Measurements from ENCODE around the gene RAET1E.
"Not testable (repeated sequence)": the region's sequence is repeated elsewhere in the genome, so short reads cannot be mapped to it uniquely, and the experiment has no call there.

RAET1E gene

GRCh38 chr6:149863698-149864577 is 34.0 kb downstream of the RAET1E start, which contains the start of gene LRP11:
LRP11 (minus strand) TSS chr6:149864359; CDS start chr6:149864020, 339 bp downstream.
- peaks cover 3 to 10% of the 10 kb centered on the region in 2 donors for H3K4me1 ChIP-seq (ENCODE audit: control insufficient read depth in 1 of 2, insufficient read depth in 2 of 2, low read length in 2 of 2)
- no peaks in the 10 kb centered on the region for H3K9me3 ChIP-seq (ENCODE audit: control insufficient read depth in 1 of 2, low read length in 2 of 2)
- H3K4me3 ChIP-seq (ENCODE audit: low read depth in 1 of 2, low read length in 2 of 2): peak within 1 kb of the TSS; percentile 70 to 82
- H3K27ac ChIP-seq (ENCODE audit: low read length): peak within 1 kb of the TSS; percentile 36
- H3K27me3 ChIP-seq (ENCODE audit: low read depth, low read length): no peaks in the 10 kb centered on the region
- no peaks in the 10 kb centered on the region for H3K36me3 ChIP-seq (ENCODE audit: control insufficient read depth in 1 of 2, insufficient read depth in 2 of 2, low read length in 2 of 2)

- Histone ChIP-seq H3K4me1 (ENCODE audit: control insufficient read depth in 1 of 2, insufficient read depth in 2 of 2, low read length in 2 of 2) (peaks cover 3 to 10% of the 10 kb centered on the region in 2 donors), H3K27ac (ENCODE audit: low read length) (peak overlapping the region; percentile 85), H3K9me3 (ENCODE audit: control insufficient read depth in 1 of 2, low read length in 2 of 2) (no peaks in the 10 kb centered on the region), H3K27me3 (ENCODE audit: low read depth, low read length) (no peaks in the 10 kb centered on the region), H3K36me3 (ENCODE audit: control insufficient read depth in 1 of 2, insufficient read depth in 2 of 2, low read length in 2 of 2) (no peaks in the 10 kb centered on the region), H3K4me3 (ENCODE audit: low read depth in 1 of 2, low read length in 2 of 2) (peak overlapping the region; percentile 70 to 82)
Observed at GRCh38 chr6:149862922-149863697, 34.8 kb downstream of the RAET1E start.

DNA sequence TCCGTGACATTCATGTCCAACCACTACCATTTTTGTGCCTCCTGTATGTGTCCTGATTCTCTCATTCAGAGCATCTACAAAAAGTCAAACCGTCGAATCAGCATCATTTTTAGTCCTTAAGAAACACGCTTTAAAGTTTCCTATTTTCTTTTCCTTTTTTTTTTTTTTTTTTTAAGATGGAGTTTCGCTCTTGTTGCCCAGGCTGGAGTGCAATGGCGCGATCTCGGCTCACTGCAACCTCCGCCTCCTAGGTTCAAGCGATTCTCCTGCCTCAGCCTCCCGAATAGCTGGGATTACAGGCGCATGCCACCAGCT is 35.5 kb downstream of the RAET1E start:
- not testable (repeated sequence) for H3K9me3 ChIP-seq (ENCODE audit: control insufficient read depth in 1 of 2, low read length in 2 of 2); H3K27me3 ChIP-seq (ENCODE audit: low read depth, low read length); H3K36me3 ChIP-seq (ENCODE audit: control insufficient read depth in 1 of 2, insufficient read depth in 2 of 2, low read length in 2 of 2); H3K27ac ChIP-seq (ENCODE audit: low read length); H3K4me1 ChIP-seq (ENCODE audit: control insufficient read depth in 1 of 2, insufficient read depth in 2 of 2, low read length in 2 of 2)
- peak overlapping the region in 1 of 2 donors; percentile 82 for H3K4me3 ChIP-seq (ENCODE audit: low read depth in 1 of 2, low read length in 2 of 2)

GRCh38 chr6:149861603-149862423 is 36.1 kb downstream of the RAET1E start:
- Histone ChIP-seq H3K4me1 (ENCODE audit: control insufficient read depth in 1 of 2, insufficient read depth in 2 of 2, low read length in 2 of 2) (peaks cover 3 to 10% of the 10 kb centered on the region in 2 donors), H3K4me3 (ENCODE audit: low read depth in 1 of 2, low read length in 2 of 2) (no peak overlapping the region), H3K27me3 (ENCODE audit: low read depth, low read length) (no peaks in the 10 kb centered on the region), H3K27ac (ENCODE audit: low read length) (no peak overlapping the region), H3K9me3 (ENCODE audit: control insufficient read depth in 1 of 2, low read length in 2 of 2) (no peaks in the 10 kb centered on the region), H3K36me3 (ENCODE audit: control insufficient read depth in 1 of 2, insufficient read depth in 2 of 2, low read length in 2 of 2) (no peaks in the 10 kb centered on the region)

DNA sequence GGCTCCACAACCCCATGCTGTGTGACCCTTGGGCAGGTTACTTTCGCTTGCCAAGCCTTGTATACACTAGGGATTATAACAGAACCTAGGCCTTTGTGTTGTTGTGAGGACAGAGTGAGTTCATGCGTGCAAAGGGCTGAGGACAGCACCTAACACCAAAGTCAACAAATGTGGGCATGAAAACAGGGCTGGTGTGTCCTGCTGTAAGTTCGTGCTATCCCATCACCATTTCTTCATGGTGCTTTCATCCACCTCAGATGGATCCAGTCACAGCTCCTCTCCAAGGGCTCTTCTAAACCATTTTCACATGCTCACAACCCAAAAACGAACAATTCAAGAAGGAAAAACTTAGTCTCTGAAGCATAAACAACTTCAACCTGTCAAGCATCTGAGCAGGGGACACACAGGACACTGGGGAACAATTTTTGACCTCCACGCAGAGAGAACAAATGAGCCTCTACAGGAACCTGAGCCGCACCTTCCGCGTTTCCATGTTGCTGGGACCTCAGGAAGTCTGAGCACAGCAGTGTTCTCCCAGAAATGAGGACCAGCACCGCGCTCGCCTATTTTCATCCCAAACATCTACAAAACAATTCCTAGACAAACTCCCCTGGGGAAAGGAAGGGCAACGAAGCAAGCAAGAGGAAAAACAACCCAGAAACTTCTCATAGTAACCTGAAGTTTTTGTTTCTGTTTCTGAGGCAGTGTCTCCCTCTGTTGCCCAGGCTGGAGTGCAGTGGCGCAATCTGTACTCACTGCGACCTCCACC is 36.9 kb downstream of the RAET1E start:
- no peak overlapping the region for H3K4me3 ChIP-seq (ENCODE audit: low read depth in 1 of 2, low read length in 2 of 2)
- no peaks in the 10 kb centered on the region for H3K27me3 ChIP-seq (ENCODE audit: low read depth, low read length)
- H3K36me3 ChIP-seq (ENCODE audit: control insufficient read depth in 1 of 2, insufficient read depth in 2 of 2, low read length in 2 of 2): no peaks in the 10 kb centered on the region
- H3K4me1 ChIP-seq (ENCODE audit: control insufficient read depth in 1 of 2, insufficient read depth in 2 of 2, low read length in 2 of 2): peaks cover 3 to 10% of the 10 kb centered on the region in 2 donors
- no peaks in the 10 kb centered on the region for H3K9me3 ChIP-seq (ENCODE audit: control insufficient read depth in 1 of 2, low read length in 2 of 2)
- H3K27ac ChIP-seq (ENCODE audit: low read length): no peak overlapping the region

DNA sequence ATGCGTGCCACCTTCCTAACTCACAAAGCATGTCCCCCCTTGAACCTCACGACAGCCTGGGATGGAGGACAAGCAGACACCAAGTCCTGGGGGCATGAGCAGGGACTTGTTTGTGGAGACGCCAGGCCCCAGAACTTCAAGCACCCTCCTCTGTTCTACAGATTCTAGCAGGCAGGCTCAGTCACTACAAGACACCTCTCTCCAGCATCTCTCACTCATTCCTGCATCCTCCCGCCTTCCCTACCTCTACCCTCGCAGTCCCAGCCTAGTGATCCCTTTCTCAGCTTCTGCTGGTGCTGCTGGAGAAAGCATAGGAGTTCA is 37.4 kb downstream of the RAET1E start:
- H3K4me3 ChIP-seq (ENCODE audit: low read depth in 1 of 2, low read length in 2 of 2): no peak overlapping the region
- no peaks in the 10 kb centered on the region for H3K27me3 ChIP-seq (ENCODE audit: low read depth, low read length)
- H3K9me3 ChIP-seq (ENCODE audit: control insufficient read depth in 1 of 2, low read length in 2 of 2): no peaks in the 10 kb centered on the region
- peaks cover 3 to 10% of the 10 kb centered on the region in 2 donors for H3K4me1 ChIP-seq (ENCODE audit: control insufficient read depth in 1 of 2, insufficient read depth in 2 of 2, low read length in 2 of 2)
- no peak overlapping the region for H3K27ac ChIP-seq (ENCODE audit: low read length)
- H3K36me3 ChIP-seq (ENCODE audit: control insufficient read depth in 1 of 2, insufficient read depth in 2 of 2, low read length in 2 of 2): no peaks in the 10 kb centered on the region

GRCh38 chr6:149859938-149860337 is 38.0 kb downstream of the RAET1E start:
- no peak overlapping the region for H3K27ac ChIP-seq (ENCODE audit: low read length)
- H3K4me1 ChIP-seq (ENCODE audit: control insufficient read depth in 1 of 2, insufficient read depth in 2 of 2, low read length in 2 of 2): peaks cover 3 to 13% of the 10 kb centered on the region in 2 donors
- H3K4me3 ChIP-seq (ENCODE audit: low read depth in 1 of 2, low read length in 2 of 2): no peak overlapping the region
- no peaks in the 10 kb centered on the region for H3K36me3 ChIP-seq (ENCODE audit: control insufficient read depth in 1 of 2, insufficient read depth in 2 of 2, low read length in 2 of 2)
- H3K27me3 ChIP-seq (ENCODE audit: low read depth, low read length): no peaks in the 10 kb centered on the region
- no peaks in the 10 kb centered on the region for H3K9me3 ChIP-seq (ENCODE audit: control insufficient read depth in 1 of 2, low read length in 2 of 2)

GRCh38 chr6:149859368-149859767 is 38.5 kb downstream of the RAET1E start:
- Histone ChIP-seq H3K4me1 (ENCODE audit: control insufficient read depth in 1 of 2, insufficient read depth in 2 of 2, low read length in 2 of 2) (peaks cover 3 to 11% of the 10 kb centered on the region in 2 donors), H3K36me3 (ENCODE audit: control insufficient read depth in 1 of 2, insufficient read depth in 2 of 2, low read length in 2 of 2) (no peaks in the 10 kb centered on the region), H3K27me3 (ENCODE audit: low read depth, low read length) (no peaks in the 10 kb centered on the region), H3K9me3 (ENCODE audit: control insufficient read depth in 1 of 2, low read length in 2 of 2) (no peaks in the 10 kb centered on the region), H3K4me3 (ENCODE audit: low read depth in 1 of 2, low read length in 2 of 2) (no peak overlapping the region), H3K27ac (ENCODE audit: low read length) (no peak overlapping the region)

GRCh38 chr6:149857541-149857940 is 40.4 kb downstream of the RAET1E start:
- Histone ChIP-seq H3K4me1 (ENCODE audit: control insufficient read depth in 1 of 2, insufficient read depth in 2 of 2, low read length in 2 of 2) (peaks cover 3 to 8% of the 10 kb centered on the region in 2 donors), H3K27me3 (ENCODE audit: low read depth, low read length) (no peaks in the 10 kb centered on the region), H3K27ac (ENCODE audit: low read length) (no peak overlapping the region), H3K4me3 (ENCODE audit: low read depth in 1 of 2, low read length in 2 of 2) (no peak overlapping the region), H3K9me3 (ENCODE audit: control insufficient read depth in 1 of 2, low read length in 2 of 2) (no peaks in the 10 kb centered on the region), H3K36me3 (ENCODE audit: control insufficient read depth in 1 of 2, insufficient read depth in 2 of 2, low read length in 2 of 2) (no peaks in the 10 kb centered on the region)

- Histone ChIP-seq H3K27ac (ENCODE audit: low read length) (no peak overlapping the region), H3K27me3 (ENCODE audit: low read depth, low read length) (no peaks in the 10 kb centered on the region), H3K9me3 (ENCODE audit: control insufficient read depth in 1 of 2, low read length in 2 of 2) (no peaks in the 10 kb centered on the region), H3K4me3 (ENCODE audit: low read depth in 1 of 2, low read length in 2 of 2) (no peak overlapping the region), H3K36me3 (ENCODE audit: control insufficient read depth in 1 of 2, insufficient read depth in 2 of 2, low read length in 2 of 2) (peaks cover under 1 to 3% of the 10 kb centered on the region in 2 donors), H3K4me1 (ENCODE audit: control insufficient read depth in 1 of 2, insufficient read depth in 2 of 2, low read length in 2 of 2) (peaks cover 0 to 4% of the 10 kb centered on the region in 2 donors)
Observed at GRCh38 chr6:149856256-149856994, 41.5 kb downstream of the RAET1E start.
